ENCODE data around the gene KCNMB3.
"Not testable (repeated sequence)": the region's sequence is repeated elsewhere in the genome, so short reads cannot be mapped to it uniquely, and the experiment has no call there.

The KCNMB3 gene, protein sequence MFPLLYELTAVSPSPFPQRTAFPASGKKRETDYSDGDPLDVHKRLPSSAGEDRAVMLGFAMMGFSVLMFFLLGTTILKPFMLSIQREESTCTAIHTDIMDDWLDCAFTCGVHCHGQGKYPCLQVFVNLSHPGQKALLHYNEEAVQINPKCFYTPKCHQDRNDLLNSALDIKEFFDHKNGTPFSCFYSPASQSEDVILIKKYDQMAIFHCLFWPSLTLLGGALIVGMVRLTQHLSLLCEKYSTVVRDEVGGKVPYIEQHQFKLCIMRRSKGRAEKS

GRCh38 chr3:179250803-179251476, at the start of gene KCNMB3:
TSS of gene KCNMB3 (minus strand) at chr3:179251114. CDS start at chr3:179250990, 124 bp downstream.
- DNase-seq, result no peak

DNA sequence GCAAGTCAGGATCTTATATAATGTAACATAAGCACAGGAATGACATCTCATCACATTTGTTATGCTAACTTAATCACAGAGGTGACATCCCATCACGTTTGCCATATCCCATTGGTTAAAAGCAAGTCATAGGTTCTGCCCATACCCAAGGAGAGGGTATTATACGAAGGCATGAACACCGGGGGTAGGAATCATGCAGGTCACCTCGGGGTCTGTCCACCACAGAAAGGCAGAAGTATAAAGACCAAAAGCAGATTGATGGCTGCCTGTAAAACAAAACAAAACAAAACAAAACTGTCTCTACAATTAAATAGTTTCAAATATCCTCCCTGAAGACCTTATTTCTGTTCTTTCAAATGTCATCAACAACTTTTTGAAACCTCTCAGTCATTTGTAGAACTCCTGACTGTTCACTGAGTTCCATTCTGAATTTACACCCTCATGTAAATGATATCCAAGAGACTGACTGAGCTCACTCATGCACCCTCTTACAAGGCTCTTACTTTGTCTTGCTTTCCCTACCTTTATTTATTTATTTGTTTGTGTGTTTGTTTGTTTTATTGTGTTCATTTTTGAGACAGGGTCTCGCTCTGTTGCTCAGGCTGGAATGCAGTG, 49.2 kb upstream of the KCNMB3 start:
- no peak for DNase-seq

DNA sequence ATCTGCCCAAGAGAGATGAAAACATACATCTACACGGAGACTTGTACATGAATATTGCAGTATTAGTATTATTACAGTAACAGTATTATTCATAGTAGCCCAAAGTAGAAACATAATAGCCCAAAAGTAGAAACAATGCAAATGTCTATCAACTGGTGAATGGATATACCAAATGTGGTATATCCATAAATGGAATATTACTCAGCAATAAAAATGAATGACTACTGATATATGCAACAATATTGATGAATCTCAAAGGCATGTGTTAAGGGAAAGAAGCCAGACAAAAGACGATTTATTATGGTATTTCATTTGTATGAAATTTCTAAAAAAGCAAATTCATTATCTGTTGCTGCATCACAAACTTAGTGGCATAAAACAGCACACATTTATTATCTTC, 48.4 kb upstream of the KCNMB3 start:
- DNase-seq, result no peak

DNA sequence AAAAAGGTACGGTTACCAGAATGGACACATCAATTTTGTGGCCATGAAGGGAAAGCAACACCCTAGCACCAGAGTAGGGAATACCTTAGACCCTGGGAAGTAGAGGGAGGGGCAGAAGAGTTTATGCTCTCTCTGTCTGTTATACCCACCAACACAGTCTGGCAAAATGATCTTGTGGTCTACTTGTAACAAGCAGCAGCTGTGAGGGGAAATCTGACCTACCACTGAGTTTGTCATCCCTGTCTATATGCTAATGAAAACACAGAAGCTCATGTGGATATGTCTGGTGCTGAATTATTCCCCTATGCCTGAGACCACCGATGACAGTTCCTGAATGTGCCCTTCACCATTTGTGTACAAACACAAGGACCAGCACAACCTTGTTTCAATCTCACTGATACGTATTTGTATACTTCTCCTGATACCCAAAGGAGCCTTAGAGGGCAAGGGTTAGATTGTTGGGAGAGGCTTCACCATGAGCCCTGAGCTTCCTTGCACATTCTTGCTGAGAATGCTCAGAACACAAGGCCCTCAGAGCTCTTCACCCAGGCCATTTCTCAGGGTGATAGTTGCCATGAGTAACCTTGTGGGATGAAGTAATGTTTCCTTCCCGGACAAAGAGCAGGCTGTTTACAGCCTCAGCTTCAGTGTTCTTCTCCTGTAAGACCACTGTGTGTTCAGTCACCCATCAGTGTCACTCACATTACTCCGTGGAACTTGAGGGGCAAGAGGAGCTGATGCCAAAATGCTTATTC, 47.2 kb upstream of the KCNMB3 start:
- no peak for DNase-seq

- no peak for DNase-seq
These were observed 41.5 kb upstream of the KCNMB3 start for GRCh38 chr3:179292450-179292849.

- no peak for DNase-seq
These were observed 38.4 kb upstream of the KCNMB3 start for GRCh38 chr3:179289295-179289694.

GRCh38 chr3:179288845-179289244, 37.9 kb upstream of the KCNMB3 start:
- no peak for DNase-seq

DNA sequence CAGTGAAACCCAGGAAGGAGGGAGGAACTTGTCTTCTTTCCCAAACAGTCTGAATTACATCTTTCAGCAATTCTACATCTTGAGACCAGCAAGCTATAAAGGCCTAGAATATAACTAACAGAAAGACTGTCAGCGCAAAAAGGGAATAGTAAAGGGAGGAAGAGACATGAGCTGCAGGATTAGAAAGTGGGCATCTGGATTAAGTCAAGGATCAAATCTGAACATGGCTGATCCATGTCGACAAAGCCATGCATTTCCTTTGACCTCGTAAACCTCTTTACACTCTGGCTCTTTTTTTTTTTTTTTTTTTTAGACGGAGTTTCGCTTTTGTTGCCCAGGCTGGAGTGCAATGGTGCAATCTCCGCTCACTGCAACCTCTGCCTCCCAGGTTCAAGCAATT, 35.4 kb upstream of the KCNMB3 start:
- DNase-seq, result no peak

DNA sequence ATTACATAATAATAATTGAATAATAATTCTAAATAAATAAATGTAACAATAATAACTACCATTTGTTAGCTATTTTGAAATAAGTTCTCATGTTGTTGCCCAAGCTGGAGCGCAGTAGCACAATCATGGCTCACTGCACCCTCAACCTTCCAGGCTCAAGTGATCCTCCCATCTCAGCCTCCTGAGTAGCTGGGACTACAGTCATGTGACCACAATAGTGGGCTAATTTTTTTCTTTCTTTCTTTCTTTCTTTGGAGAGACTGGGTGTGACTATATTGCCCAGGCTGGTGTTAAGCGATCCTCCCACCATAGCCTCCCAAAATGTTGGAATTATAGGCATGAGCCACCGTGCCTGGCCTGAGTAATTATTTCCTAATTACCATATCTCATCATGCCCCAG, 30.9 kb upstream of the KCNMB3 start:
- no peak for DNase-seq

- no peak for DNase-seq
These were observed 28.9 kb upstream of the KCNMB3 start for GRCh38 chr3:179279837-179280236.

DNA sequence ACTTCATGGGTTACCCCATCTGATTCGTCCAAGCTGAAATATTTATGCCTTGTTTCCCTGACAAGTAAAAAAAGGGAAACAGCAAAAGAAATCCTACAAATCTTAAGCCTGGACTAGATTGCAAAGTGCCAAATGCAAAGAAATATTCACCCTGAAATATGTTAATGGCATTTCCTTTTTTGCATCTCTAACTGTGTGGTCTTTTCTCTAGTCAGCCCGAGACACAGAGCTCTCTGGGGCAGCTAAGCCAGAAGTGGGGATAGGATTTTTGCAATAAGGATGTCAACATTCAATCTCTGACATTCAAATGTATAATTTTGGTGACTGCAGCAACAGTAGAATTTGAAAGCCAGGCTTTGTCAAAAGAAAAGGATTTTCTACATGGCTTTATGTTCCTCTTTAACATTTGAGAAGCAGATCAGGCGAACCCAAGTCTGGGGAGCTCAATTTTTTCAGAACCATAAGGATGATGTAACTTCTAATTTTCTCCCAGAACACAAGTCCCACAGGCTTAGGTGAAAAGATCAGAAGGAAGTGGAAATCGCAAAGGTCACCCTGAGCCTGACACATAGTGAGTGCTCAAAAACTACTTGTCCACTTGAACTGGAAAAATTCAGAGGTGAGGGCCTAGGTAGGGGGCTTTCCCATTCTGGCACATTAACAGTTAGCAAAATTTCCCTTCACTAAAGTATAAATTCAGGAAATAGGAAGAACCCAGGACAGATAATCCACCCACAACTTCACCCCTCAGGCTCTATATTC, 28.2 kb upstream of the KCNMB3 start:
- DNase-seq, result no peak

- no peak for DNase-seq
These were observed 27.2 kb upstream of the KCNMB3 start for GRCh38 chr3:179278151-179278550.

DNA sequence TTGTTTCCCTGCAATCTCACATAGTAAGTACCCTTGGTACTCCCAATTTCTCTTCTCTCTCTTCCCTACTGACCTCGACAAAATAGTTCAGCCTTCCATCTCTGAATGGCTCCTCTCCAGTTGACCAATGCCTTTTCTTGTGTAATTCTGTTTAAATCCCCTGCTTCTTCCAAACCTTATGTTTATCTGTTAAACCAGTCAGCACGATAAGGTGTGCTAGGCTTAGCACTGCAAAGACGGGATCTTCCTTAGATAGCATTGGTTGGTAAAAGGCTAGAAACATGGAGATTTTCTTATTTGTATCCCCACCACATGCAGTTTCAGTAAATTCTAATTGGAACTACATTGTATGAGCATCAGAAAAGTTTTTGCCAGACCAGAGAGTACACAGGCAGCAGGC, 25.8 kb upstream of the KCNMB3 start:
- no peak for DNase-seq

DNA sequence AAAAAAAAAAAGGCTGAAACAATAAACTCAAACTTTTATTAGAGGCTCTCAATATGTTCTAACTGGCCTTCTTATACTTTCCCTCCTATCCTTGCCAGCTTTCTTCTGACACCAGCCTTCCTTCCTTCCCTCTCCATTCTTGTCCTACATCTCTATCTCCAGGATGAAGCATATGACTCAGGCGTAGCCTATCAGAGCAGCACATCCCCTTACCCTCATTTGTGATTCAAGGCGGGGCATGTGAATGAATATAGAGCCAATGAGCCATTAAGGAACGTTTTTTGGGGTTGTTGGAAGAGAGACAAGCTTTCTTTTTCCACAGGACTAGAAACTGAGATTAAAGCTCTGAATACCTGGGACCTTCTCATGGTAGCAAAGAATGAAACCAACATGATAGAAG, 25.1 kb upstream of the KCNMB3 start:
- DNase-seq, result no peak

GRCh38 chr3:179274434-179274833, 23.5 kb upstream of the KCNMB3 start:
- not testable (repeated sequence) for DNase-seq

DNA sequence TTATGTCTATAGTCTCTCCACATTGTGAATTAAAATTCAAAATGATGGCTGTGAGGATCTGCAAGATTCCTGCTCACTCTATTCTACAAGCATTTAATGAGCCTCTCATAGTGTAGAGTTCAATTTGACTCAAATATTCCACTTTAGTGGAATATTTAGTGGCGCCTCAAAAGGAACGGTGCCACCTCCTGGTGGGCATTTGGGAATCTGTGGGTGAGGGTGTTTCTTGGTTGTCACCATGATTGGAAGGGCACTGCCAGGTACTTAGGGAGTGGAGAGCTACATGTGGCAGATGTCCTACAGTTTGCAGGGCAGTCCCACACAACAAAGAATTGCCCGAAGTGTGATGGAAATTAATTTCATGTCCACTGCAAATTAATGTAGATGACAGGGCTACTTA, 21.5 kb upstream of the KCNMB3 start:
- DNase-seq, result no peak

DNA sequence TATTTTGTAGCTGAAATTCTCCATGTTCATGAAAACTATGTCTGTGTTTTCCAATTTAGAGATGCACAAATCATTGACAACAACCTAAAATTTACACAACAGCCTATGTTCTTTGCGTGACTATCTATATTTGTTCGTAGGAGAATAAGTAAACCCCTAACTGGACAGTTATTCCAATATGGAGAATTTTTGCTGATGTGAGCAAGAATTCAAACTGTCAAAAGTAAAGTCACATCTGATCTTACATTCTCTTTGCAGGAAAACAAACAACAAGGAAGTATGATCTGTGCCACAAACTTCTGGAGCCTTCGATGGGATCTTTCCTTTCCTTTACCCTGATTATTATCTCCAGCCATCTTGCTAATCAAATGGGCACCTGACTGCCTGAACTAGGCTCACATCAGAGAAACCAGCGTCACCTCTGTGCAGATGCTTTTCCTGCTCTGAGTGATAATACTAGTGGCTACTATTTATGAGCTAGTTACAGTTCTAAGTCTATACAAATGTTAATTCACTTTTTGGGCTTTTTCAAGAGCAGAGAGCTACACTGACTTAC, 18.3 kb upstream of the KCNMB3 start:
- DNase-seq, result no peak

- no peak for DNase-seq
These were observed 17.6 kb upstream of the KCNMB3 start for GRCh38 chr3:179268400-179269051.

DNA sequence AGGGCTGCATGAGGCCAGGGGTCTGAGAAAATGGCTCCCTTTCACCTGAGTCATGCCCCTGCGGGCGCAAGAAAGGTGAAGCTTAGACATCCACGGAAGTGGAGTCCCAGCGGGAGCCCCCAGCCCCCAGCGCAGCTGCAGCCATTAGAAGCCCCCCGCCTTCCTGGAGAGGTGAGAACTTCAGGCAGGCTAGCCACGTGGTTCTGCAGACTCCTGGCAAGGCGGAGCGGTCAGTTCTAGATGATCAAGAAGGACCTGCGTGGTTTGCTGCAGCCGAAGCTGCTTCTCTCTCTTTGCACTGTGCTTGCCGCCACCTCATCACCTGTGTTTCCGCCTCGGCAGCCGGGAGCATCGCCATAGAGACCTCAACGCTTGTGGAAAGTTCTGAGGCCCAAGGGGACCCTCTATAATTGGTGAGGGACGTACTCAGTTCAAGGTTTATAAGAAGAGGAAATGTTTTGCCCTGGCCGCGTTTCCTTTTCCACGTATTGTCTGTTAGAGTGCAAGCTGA, 15.8 kb upstream of the KCNMB3 start:
- no peak for DNase-seq

- no peak for DNase-seq
These were observed 15.0 kb upstream of the KCNMB3 start for GRCh38 chr3:179265875-179266274.

DNA sequence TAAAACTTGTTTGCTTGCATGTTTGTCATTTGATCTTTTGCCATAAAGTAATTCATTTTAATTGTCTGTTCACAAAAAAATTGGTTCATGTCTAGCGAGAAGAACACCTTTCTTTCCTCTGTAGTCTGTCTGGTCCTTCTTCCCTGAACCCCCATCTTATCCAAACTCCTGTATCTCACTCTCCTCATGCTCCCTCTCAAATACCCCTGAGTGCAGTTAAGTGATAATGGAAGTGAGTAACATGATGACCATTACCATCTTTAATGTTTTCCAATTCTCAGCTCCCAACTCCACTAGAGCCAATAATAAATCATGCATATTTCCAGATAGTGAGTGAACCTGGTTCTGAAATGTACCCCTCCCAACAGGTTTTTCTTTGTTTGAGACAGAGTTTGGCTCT, 14.2 kb upstream of the KCNMB3 start:
- no peak for DNase-seq

DNA sequence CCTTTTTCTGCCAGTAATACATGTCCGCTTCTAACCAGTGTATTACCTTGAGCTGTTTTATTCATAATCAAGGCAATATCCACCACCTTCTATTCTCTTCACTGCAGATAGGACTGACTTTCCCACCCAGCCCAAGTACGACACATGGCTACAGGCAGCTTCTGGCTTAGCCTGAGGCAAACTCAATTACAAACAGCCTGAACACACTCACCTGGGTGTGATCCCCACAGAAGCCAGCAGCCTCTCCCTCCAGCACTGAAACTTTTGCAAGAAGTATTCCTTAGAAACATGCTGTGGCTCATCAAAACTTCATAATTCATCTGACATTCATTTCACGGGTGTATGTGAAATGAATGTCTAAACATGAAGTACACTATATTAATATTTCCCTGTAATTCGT, 13.5 kb upstream of the KCNMB3 start:
- DNase-seq, result no peak
